HG03378 (cell line): Measurements from ENCODE around the gene RNF213.
"Not testable (repeated sequence)": the region's sequence is repeated elsewhere in the genome, so short reads cannot be mapped to it uniquely, and the experiment has no call there.

ENCODE experiments used
- ATAC-seq: cut with Tn5 transposase; IDR thresholded peaks from one replicate; pipeline ENCODE4 v1.9.1; 2021; ENCODE audit warnings: mild to moderate bottlenecking, moderate library complexity; ENCODE audit not compliant: unreplicated experiment

RNF213 gene

DNA sequence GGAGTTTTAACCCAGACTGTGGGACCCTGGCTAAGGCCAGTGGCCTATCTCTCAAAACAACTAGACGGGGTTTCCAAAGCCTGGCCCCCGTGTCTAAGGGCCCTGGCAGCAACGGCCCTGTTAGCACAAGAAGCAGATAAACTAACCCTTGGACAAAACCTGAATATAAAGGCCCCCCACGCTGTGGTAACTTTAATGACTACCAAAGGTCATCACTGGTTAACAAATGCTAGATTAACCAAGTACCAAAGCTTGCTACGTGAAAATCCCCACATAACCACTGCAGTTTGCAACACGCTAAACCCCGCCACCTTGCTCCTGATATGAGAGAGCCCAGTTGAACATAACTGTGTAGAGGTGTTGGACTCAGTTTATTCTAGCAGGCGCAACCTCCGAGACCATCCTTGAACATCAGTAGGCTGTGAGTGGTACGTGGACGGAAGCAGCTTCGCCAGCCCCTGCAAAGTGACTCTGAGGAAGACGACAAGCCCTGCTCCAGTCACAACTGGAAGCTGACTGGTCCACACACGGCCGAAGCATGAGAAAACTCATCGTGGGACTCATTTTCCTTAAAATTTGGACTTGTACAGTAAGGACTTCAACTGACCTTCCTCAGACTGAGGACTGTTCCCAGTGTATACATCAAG, 149.9 kb downstream of the RNF213 start:
- not testable (repeated sequence) for ATAC-seq

DNA sequence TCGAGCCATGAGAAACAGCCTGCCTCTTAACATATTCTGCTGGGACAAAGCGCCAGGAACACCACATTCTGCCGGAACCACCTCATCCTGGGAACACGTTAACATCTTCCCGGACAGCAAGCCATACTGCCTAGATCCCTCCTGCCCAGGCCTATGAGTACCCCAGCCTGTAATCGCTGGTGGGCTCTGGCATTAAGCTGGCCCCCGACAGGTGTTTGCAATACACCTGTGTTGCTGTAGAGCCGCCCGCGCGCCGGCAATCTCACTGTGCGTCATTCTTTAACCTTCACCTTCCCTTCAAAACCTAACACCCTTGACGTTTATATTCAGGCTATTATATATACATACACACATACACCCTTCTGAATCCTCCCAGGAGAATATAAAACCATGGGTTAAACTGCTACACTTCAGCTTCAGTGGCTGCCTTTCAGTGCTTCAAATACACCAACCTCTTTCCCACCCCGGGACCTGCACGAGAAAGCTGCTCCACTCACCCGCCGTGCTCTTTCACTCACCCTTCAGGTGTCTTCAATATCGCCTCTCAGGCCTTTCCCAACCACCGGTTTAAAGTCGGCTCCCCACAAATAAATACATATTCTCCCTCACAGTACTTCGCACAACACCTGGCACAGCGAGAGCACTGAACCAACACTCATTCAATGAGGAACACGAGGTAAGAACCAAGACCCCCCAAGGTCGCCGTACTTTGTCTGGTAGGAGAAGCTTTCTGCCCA, 153.3 kb downstream of the RNF213 start:
- ATAC-seq = no peak

DNA sequence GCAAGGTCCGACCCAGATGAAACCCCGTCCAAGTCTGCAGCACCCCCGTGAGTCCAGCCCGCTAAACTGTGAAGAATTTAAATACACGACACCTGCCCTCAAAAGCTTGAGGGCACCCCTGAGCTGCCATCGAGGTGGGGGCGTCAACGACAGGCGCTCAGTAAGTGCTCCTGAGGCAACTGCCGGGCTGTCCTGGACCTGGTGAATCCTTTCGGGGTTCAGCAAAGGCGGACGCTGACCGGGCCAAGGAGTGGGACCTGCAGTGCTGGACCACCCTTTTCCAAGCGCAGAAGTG, 153.8 kb downstream of the RNF213 start:
- ATAC-seq = no peak

GRCh38 chr17:80414803-80415625, 154.4 kb downstream of the RNF213 start, which contains the start of gene ENDOV:
Gene ENDOV, plus strand, starts transcription at chr17:80415167. Its CDS starts 28 bp downstream, at chr17:80415195.
- ATAC-seq = peak; percentile 67

GRCh38 chr17:80415626-80416137, 155.0 kb downstream of the RNF213 start:
- ATAC-seq = no peak

GRCh38 chr17:80416260-80416939, 155.7 kb downstream of the RNF213 start:
- ATAC-seq = no peak

GRCh38 chr17:80416940-80417293, 156.3 kb downstream of the RNF213 start:
- no peak for ATAC-seq

DNA sequence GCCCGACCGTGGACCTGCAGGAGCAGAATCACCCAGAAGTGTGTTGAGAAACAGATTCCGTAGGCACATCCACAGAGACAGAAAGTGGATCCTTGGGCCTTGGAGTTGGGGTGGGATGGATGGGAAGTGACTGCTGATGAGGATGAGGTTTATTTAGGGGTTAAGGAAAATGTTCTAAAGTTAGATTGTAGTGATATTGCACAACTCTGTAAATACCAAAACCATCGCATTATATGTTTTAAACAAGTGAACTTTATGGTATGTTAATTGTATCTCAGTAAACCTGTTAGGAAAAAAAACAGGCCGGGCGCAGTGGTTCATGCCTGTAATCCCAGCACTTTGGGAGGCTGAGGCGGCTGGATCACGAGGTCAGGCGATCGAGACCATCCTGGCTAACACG, 157.9 kb downstream of the RNF213 start:
- no peak for ATAC-seq

GRCh38 chr17:80419255-80419654, 158.6 kb downstream of the RNF213 start:
- no peak for ATAC-seq

GRCh38 chr17:80421381-80422090, 160.9 kb downstream of the RNF213 start:
- no peak for ATAC-seq

- no peak for ATAC-seq
These were observed 161.6 kb downstream of the RNF213 start for GRCh38 chr17:80422276-80422675.

DNA sequence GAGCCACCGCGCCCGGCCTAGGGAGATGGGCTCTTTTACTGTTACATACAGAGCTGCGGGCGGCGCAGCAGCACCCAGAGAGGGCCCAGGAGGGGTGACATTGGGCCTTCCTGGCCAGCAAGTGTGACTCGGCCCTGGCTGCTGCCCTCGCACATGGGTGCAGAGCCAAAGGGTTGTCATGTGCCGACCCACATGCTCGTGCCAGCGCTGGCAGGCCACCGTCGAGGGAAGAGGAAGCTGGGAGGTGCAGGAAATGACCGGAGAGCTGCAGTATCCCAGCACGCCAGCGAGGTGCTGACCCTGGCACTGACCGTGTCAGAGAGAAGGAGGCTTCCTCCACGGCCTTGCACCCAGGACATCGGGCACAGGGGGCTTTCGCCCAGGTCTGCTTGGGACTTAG, 162.3 kb downstream of the RNF213 start:
- ATAC-seq = no peak

DNA sequence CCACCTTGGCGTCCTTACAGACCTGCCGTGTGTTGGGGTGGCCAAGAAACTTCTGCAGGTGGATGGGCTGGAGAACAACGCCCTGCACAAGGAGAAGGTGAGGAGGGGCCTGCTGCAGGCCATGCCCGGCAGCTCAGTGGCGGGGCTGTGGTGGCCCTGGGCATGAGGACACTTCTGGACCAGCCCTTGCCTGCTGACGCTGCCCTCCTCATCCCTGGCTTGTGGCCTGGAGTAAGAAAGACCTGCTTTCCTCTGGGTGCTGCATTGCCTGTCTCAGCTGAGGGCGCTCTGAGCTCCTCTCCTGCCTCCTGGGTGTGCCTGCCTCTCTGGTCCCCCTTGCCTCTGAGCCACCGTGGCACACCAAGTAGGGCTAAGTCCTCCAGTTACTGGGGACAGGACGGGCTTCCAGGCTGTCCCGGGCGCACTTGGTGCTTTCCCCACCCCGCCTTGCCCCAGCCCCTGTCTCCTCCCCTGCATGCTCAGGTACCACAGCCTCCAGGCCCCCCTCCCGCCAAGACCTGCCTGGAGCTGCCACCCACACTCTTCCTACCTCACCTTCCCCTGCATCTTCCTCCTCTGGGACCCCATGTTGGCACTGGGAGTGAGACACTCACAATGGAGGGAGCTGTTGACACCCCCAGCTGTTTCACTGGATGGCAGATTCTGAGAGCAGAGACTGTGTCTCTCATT, 163.0 kb downstream of the RNF213 start:
- no peak for ATAC-seq

GRCh38 chr17:80424261-80424660, 163.6 kb downstream of the RNF213 start:
- no peak for ATAC-seq

DNA sequence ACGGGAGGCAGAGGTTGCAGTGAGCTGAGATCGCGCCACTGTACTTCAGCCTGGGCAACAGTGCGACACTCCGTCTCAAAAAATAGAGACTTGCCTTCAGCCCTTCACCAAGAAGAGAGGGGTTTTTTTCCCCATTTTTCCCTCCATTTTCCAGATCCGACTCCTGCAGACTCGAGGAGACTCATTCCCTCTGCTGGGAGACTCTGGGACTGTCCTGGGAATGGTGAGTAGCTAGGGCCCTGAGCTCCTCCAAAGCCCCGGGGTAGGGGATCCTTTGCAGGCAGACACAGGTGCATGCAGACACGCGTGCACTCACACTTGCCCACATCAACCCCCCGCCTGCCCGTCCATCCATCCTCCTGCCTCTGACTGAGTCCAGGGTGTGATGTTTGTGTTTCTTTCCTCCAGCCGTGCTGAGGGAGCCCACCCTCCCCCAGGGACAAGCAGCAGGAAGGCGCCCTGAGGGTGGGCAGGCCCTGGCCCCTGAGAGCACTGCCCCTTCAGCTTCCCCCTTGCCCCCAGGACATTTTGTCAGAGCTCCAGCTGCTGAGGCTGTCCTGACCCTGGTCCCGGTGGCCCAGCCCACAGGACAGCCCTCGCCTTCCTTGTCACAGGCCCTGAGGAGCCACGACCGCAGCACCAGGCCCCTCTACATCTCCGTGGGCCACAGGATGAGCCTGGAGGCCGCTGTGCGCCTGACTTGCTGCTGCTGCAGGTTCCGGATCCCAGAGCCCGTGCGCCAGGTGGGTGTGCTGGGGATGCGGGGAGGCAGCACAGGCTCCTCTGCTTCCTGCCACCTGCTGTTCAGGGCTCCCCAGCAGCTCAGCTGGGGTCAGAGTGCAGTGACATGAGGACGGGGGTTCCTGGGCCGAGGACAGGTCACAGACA, 164.5 kb downstream of the RNF213 start:
- ATAC-seq = no peak

DNA sequence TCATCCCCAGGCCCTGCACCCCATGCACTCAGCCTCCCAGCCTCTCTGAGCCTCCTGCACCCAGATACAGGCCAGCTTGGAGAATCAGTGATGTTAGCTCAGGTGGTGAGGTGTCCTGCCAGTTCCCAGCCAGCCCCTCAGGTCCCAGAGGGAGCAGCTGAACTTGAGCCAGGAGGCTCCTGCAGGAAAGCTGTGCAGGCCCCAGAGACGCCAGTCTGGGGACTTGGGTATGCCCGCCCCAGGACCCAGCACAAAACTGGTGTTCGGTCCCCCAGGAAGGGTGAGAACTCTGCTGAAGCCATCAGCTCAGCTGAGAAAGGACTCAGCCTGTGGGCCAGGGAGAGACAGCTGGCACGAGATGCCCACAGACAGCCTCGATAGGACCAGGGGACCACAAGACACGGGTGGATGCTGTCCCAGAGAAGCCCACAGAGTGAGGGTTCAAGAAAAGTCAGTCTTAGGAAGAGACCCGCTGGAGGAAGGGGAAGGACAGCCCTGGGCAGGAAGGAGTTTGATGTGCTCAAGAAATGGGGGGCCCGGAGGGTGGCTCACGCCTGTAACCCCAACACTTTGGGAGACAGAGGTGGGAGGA, 165.3 kb downstream of the RNF213 start:
- ATAC-seq = no peak

- ATAC-seq = no peak
These were observed 166.1 kb downstream of the RNF213 start for GRCh38 chr17:80426671-80427326.
